Measurements from ENCODE around the gene GNMT.

The GNMT gene

DNA sequence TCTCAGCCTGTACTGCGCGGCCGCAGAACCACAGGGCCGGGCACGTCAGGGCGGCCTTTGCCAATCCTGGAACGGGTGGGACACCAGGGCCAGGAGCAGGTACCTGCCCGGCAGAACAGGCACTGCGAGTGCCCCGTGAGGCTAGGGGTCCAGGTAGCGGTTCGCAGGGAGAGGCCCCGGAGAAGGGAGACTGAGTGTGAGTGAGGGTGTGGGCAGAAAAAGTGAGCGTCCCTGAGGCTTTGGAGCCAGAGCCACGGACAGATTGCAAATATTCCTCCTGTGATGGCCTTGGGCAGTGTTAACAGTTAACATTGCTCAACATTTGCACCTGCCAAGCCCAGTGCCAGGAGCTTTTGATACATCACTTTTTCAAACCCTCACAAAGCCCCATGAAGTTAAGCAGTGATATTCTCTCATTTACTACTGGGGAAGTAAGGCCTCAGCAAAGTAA, 491 bp downstream of the GNMT start:
- TF ChIP-seq, protein P1, sequence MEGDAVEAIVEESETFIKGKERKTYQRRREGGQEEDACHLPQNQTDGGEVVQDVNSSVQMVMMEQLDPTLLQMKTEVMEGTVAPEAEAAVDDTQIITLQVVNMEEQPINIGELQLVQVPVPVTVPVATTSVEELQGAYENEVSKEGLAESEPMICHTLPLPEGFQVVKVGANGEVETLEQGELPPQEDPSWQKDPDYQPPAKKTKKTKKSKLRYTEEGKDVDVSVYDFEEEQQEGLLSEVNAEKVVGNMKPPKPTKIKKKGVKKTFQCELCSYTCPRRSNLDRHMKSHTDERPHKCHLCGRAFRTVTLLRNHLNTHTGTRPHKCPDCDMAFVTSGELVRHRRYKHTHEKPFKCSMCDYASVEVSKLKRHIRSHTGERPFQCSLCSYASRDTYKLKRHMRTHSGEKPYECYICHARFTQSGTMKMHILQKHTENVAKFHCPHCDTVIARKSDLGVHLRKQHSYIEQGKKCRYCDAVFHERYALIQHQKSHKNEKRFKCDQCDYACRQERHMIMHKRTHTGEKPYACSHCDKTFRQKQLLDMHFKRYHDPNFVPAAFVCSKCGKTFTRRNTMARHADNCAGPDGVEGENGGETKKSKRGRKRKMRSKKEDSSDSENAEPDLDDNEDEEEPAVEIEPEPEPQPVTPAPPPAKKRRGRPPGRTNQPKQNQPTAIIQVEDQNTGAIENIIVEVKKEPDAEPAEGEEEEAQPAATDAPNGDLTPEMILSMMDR (IDR thresholded peaks at IDR 0.05; ENCODE audit: borderline replicate concordance, control extremely low read depth, extremely low read depth, insufficient read depth, missing control alignments) = no peak
- in situ Hi-C loops (cut with MboI; ENCODE audit: low sequenced_read_pairs, unreplicated experiment) = no loop called here
- no peak for DNase-seq (ENCODE audit: low spot score)

DNA sequence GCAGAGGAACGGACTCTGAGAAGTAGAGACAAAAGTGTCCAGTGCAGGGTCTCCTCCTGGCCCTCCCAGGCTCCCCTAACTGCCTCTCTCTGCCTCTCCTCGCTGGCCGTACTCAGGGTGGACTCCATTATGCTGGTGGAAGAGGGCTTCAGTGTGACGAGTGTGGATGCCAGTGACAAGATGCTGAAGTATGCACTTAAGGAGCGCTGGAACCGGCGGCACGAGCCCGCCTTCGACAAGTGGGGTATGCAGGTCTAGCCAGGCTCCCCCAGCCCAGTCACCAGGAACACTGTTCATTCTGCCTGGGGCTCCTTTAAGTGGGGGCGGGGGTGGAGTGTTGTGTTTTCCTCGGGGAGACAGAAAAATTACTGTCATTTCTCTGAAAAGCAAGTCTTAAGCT, 1.5 kb downstream of the GNMT start:
- no peak for DNase-seq (ENCODE audit: low spot score)
- TF ChIP-seq, protein P1 (IDR thresholded peaks at IDR 0.05; ENCODE audit: borderline replicate concordance, control extremely low read depth, extremely low read depth, insufficient read depth, missing control alignments) = no peak
- in situ Hi-C loops (cut with MboI; ENCODE audit: low sequenced_read_pairs, unreplicated experiment) = no loop called here

DNA sequence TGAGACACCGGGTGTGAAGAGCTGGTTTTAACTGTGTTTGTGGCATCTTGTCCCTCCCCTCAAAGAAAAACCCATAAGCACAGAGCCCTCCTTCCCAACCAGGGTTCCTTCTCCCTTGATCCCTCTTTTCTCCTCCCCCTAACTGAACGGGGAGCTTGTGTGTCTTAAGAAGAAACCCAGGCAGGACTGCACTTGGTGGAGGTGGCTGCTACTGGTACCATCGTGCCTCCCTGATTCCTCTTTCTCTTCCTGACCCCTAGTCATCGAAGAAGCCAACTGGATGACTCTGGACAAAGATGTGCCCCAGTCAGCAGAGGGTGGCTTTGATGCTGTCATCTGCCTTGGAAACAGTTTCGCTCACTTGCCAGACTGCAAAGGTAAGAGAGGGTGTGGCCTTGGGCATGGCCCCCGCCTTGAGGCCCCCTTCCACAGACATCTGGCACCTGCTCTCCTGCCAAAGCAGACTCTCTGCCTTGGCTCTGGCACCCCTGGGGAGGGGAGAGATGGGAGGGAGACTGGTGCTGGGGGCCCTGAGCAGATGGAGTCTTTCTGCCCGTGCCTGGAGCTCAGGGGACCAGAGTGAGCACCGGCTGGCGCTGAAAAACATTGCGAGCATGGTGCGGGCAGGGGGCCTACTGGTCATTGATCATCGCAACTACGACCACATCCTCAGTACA, 2.1 kb downstream of the GNMT start:
- in situ Hi-C loops (cut with MboI; ENCODE audit: low sequenced_read_pairs, unreplicated experiment) = no loop called here
- TF ChIP-seq, protein P1 (IDR thresholded peaks at IDR 0.05; ENCODE audit: borderline replicate concordance, control extremely low read depth, extremely low read depth, insufficient read depth, missing control alignments) = no peak

DNA sequence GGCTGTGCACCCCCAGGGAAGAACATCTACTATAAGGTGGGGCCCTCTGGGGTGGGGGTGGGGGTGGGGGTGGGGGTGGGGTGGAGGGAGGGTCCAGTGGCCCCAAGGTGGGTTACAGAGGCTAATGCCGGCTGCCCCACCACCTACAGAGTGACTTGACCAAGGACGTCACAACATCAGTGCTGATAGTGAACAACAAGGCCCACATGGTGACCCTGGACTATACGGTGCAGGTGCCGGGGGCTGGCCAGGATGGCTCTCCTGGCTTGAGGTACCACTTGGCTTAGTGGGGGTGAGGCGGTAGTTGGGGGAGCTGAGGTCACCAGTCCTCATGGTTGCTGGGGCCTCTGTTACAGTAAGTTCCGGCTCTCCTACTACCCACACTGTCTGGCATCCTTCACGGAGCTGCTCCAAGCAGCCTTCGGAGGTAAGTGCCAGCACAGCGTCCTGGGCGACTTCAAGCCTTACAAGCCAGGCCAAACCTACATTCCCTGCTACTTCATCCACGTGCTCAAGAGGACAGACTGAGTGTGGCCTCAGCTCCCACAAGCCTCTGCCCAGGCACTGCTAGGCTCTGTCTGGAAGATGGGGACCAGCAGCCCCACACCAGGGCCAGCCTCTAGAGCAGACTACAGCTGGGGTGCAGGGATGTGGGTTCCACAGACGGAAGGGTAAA, 2.8 kb downstream of the GNMT start:
- TF ChIP-seq, protein P1 (IDR thresholded peaks at IDR 0.05; ENCODE audit: borderline replicate concordance, control extremely low read depth, extremely low read depth, insufficient read depth, missing control alignments) = no peak
- no peak for DNase-seq (ENCODE audit: low spot score)
- in situ Hi-C loops (cut with MboI; ENCODE audit: low sequenced_read_pairs, unreplicated experiment) = no loop called here

More for the DNA sequence above, 2.1 kb downstream of the GNMT start:
- DNase-seq (ENCODE audit: low spot score) = no peak

DNA sequence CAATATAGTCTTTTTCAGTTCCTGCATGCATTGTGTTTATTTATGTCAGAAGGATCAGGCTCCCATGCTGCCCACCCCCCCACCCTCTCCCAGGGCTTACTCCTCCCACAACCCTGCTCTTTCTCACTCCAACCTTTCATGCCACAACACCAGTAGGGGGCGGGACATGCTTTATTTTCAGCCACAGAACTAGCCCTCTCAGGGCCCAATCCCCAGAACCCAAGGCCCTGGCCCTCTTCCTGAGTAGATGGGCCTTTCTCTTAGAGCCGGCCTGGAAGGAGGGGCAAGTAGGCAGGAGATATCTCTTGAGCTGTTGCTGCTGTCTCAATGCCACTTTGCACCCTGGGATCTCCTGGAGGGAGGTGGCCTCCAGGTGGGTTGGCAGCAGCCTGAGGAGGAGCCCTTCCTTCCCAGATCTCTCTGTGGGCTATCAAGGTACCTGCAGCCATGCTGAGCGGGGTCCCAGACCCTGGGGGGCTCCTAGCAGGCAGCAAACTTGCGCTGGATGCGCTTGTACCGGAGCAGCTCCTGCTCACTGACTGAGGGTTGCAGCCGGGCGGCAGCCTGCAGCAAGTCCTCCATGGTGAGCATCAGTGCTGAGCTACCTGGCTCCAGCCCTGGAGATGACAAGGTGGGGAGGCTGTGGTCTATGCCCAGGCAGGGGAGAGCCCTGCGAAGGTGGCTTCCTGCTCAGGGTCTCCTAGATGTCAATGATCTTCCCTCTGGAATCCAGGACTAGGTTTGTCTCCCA, 3.5 kb downstream of the GNMT start:
- in situ Hi-C loops (cut with MboI; ENCODE audit: low sequenced_read_pairs, unreplicated experiment) = no loop called here
- peak; percentile 60 for DNase-seq (ENCODE audit: low spot score)
- TF ChIP-seq, protein P1 (IDR thresholded peaks at IDR 0.05; ENCODE audit: borderline replicate concordance, control extremely low read depth, extremely low read depth, insufficient read depth, missing control alignments) = peak; percentile 22

DNA sequence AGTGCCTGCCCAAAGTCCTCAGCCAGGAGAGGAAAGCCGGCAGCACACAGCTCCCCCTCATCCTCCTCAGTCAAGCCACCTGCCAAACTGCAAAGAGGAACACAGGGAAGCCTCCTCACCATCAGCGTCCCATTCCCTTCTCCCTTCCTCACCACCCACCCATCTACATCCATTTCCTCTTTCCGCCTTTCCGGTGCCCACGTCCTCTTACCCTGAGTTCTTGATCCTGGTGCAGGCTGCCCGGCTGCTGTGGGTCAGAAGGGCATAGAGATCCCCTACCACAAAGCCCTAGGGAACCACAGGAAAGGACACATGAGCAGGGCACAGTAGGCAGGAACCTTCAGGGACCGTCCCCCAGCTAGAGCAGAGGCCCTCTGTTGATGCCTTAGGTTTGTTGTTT, 6.0 kb downstream of the GNMT start:
- TF ChIP-seq, protein P1 (IDR thresholded peaks at IDR 0.05; ENCODE audit: borderline replicate concordance, control extremely low read depth, extremely low read depth, insufficient read depth, missing control alignments) = no peak
- DNase-seq (ENCODE audit: low spot score) = no peak
- in situ Hi-C loops (cut with MboI; ENCODE audit: low sequenced_read_pairs, unreplicated experiment) = no loop called here

All from GM13976 (cell line).